Measurements from ENCODE around the gene TSBP1.

GRCh38 chr6:32375739-32376529 lies 4.2 kb upstream of the TSBP1 start:
- TF ChIP-seq POLR2A (IDR thresholded peaks at IDR 0.05): no peak
- no peak for TF ChIP-seq CTCF (IDR thresholded peaks at IDR 0.05)
